HepG2 (cell line): ENCODE data around the gene PPM1M. TPM values are rescaled to one million over a fixed set of nuclear protein-coding genes. Genes with fewer than 3 reads are reported as not detected.

Experiments used
- ATRX ChIP-seq: sonication (generic); formaldehyde crosslinking; IDR thresholded peaks from 2 replicates; pipeline ENCODE4 v1.4.0; 2020; ENCODE audit warnings: missing genetic modification reagents, borderline replicate concordance
- CREM ChIP-seq, 2 experiments: sonication (generic) in 1 of 2; formaldehyde crosslinking in 1 of 2; IDR thresholded peaks; 2 replicates each; pipeline versions ENCODE4 v1.4.0 to v1.6.1; 2016 to 2020; ENCODE audit warnings: antibody characterized with exemption in 1 of 2, mild to moderate bottlenecking in 1 of 2, missing genetic modification reagents in 1 of 2
- DPF2 ChIP-seq: sonication (generic); formaldehyde crosslinking; IDR thresholded peaks from 2 replicates; pipeline ENCODE4 v1.4.0; 2020; ENCODE audit warnings: mild to moderate bottlenecking, low read depth, missing genetic modification reagents, borderline replicate concordance
- DR1 ChIP-seq: sonication (generic); formaldehyde crosslinking; IDR thresholded peaks from 2 replicates; pipeline ENCODE4 v1.8.0; 2021; ENCODE audit warnings: mild to moderate bottlenecking, missing genetic modification reagents, inconsistent platforms
- ERF ChIP-seq: IDR thresholded peaks from 2 replicates; pipeline ENCODE4 v1.6.1; 2018; ENCODE audit warnings: missing biosample characterization, missing genetic modification reagents
- GLI4 ChIP-seq: sonication (generic); formaldehyde crosslinking; IDR thresholded peaks from 2 replicates; pipeline ENCODE4 v1.5.1; 2020; ENCODE audit warnings: missing genetic modification reagents, mild to moderate bottlenecking, moderate library complexity, borderline replicate concordance
- HES4 ChIP-seq: sonication (generic); formaldehyde crosslinking; IDR thresholded peaks from 2 replicates; pipeline ENCODE4 v1.9.0; 2021; ENCODE audit warnings: mild to moderate bottlenecking, missing genetic modification reagents, borderline replicate concordance
- JUND ChIP-seq: sonication (generic); formaldehyde crosslinking; IDR thresholded peaks from 2 replicates; pipeline ENCODE4 v1.8.0; 2022; ENCODE audit warnings: mild to moderate bottlenecking, missing genetic modification reagents
- RXRB ChIP-seq: IDR thresholded peaks from 2 replicates; pipeline ENCODE4 v1.6.1; 2016; ENCODE audit warnings: borderline replicate concordance, missing genetic modification reagents, missing compliant biosample characterization
- SAP130 ChIP-seq: IDR thresholded peaks from 2 replicates; pipeline ENCODE4 v1.6.1; 2016; ENCODE audit warnings: low read depth
- SMAD1 ChIP-seq: sonication (generic); formaldehyde crosslinking; IDR thresholded peaks from 2 replicates; pipeline ENCODE4 v1.4.0; 2020; ENCODE audit warnings: missing genetic modification reagents, low read depth, mild to moderate bottlenecking, borderline replicate concordance
- ZBTB1 ChIP-seq: sonication (generic); formaldehyde crosslinking; IDR thresholded peaks from 2 replicates; pipeline ENCODE4 v1.4.0; 2020; ENCODE audit warnings: missing genetic modification reagents, borderline replicate concordance
- ZNF17 ChIP-seq: sonication (generic); formaldehyde crosslinking; IDR thresholded peaks from 2 replicates; pipeline ENCODE4 v1.5.0; 2020; ENCODE audit warnings: mild to moderate bottlenecking, missing genetic modification reagents
- ZNF839 ChIP-seq: sonication (generic); formaldehyde crosslinking; IDR thresholded peaks from 2 replicates; pipeline ENCODE4 v1.4.0; 2020; ENCODE audit warnings: missing genetic modification reagents, mild to moderate bottlenecking, borderline replicate concordance
- polyA plus RNA-seq, 8 experiments: library from polyadenylated mRNA; depleted of rRNA in 3 of 8; stranded (reverse) in 7 of 8; unstranded in 1 of 8; fragments of >200 nt; fragmentation: Illumina TruSeq in 4 of 8; extraction: Trizol in 4 of 8; gene quantifications; 2 replicates each; pipeline versions ENCODE4 v1.2.1 to v1.2.3, GENCODE V29; 2011 to 2016; ENCODE audit warnings: low read depth in 4 of 8, missing spikeins in 1 of 8, mixed read lengths in 1 of 8; ENCODE audit not compliant: insufficient read depth in 1 of 8
- total RNA-seq, 5 experiments: library from RNA; depleted of rRNA; stranded (reverse); fragments of >200 nt; fragmentation: Illumina TruSeq; extraction: Trizol; gene quantifications; 2 replicates each; pipeline ENCODE4 v1.2.3, GENCODE V29; 2016; ENCODE audit warnings: low read depth in 1 of 5
- TF ChIP-seq, protein P1 (sequence below): sonication (generic); formaldehyde crosslinking; IDR thresholded peaks from 2 replicates; pipeline ENCODE4 v1.4.0; 2020; ENCODE audit warnings: missing genetic modification reagents
- TF ChIP-seq, protein P2 (sequence below): sonication (generic); formaldehyde crosslinking; IDR thresholded peaks from 2 replicates; pipeline ENCODE4 v1.4.0; 2020; ENCODE audit warnings: missing genetic modification reagents
- TF ChIP-seq, protein P3 (sequence below): sonication (generic); formaldehyde crosslinking; IDR thresholded peaks from 2 replicates; pipeline ENCODE4 v1.5.0; 2020; ENCODE audit warnings: mild to moderate bottlenecking, missing genetic modification reagents
- TF ChIP-seq, protein P4 (sequence below): sonication (generic); formaldehyde crosslinking; IDR thresholded peaks from 2 replicates; pipeline ENCODE4 v1.5.0; 2020; ENCODE audit warnings: mild to moderate bottlenecking, missing genetic modification reagents
- TF ChIP-seq, protein P5 (sequence below): sonication (generic); formaldehyde crosslinking; IDR thresholded peaks from 2 replicates; pipeline ENCODE4 v1.8.0; 2022; ENCODE audit warnings: missing genetic modification reagents, mild to moderate bottlenecking, inconsistent platforms, borderline replicate concordance

PPM1M gene
- total and polyA plus RNA-seq, 2 of the 13 experiments (the other 11 are each of a cell fraction or from before 2014, with no cell fraction given): 2.5 to 5.9 TPM

DNA sequence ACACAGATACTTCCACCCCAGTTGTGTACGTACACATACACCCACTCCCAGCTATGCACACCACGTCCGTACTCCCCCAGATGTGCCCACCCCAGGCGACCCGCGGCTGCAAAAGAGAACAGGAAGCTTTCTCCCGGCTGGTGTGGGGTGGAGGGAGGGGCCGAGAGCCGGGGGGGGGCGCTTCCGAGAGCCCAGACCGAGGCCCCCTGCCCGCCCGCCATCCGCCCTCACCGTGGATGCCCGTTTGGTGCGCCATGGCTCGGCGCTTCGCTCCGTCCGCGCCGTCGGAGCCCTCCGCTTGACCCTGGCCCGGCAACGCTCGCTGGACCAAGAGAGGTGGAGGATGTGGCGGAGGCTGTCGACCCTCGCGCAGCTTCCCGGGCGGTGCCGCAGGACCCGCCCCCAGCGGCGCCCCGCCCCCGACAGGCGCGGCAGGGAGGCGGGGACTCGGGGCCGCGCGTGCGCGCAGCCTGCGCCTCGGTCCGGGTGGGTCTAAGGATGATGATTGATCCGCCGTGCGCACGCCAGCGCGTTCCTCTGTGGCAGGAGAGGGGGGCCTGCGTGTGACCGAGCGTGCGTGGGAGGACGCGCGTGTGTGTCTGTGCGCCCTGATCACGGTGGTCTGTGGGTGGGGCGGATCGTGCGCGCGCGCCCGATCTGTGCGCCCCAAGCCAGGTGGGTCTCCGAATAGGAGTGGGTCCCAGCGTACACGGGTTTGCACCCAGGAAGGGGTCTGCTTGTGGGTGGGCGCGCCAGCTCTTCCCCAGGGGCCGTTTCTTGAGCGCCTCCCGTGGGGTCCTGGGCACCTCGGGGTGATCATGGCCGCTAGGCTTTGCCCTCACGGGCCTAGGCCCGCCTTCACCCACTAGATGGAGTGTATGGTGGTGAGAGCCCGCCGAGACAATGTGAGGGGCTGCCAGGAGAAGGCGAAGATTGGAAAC lies 6.5 kb upstream of the PPM1M start, which contains the start of gene TWF2 (continued):
- TF ChIP-seq RXRB (CRISPR knock-in tag) (no peak), SAP130 (CRISPR knock-in tag) (peak; percentile 80; the same call in 1 of the 2 replicates), SMAD1 (CRISPR knock-in tag) (no peak), CREM (IDR thresholded peaks at IDR 0.05) (no peak), CREM (CRISPR knock-in tag; IDR thresholded peaks at IDR 0.05) (no peak), ZBTB1 (no peak), ATRX (CRISPR knock-in tag) (no peak), HES4 (CRISPR knock-in tag) (peak; percentile 78; the same call in 1 of the 2 replicates), DPF2 (CRISPR knock-in tag) (no peak), DR1 (CRISPR knock-in tag) (peak; percentile 41; the same call in 1 of the 2 replicates), ZNF17 (CRISPR knock-in tag) (no peak), ZNF839 (no peak), ERF (peak; percentile 56; the same call in 1 of the 2 replicates), GLI4 (CRISPR knock-in tag) (no peak), JUND (CRISPR knock-in tag) (no peak)
- TF ChIP-seq, protein P1, sequence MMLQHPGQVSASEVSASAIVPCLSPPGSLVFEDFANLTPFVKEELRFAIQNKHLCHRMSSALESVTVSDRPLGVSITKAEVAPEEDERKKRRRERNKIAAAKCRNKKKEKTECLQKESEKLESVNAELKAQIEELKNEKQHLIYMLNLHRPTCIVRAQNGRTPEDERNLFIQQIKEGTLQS (CRISPR knock-in tag): peak; percentile 31; the same call in 1 of the 2 replicates
- TF ChIP-seq, protein P2, sequence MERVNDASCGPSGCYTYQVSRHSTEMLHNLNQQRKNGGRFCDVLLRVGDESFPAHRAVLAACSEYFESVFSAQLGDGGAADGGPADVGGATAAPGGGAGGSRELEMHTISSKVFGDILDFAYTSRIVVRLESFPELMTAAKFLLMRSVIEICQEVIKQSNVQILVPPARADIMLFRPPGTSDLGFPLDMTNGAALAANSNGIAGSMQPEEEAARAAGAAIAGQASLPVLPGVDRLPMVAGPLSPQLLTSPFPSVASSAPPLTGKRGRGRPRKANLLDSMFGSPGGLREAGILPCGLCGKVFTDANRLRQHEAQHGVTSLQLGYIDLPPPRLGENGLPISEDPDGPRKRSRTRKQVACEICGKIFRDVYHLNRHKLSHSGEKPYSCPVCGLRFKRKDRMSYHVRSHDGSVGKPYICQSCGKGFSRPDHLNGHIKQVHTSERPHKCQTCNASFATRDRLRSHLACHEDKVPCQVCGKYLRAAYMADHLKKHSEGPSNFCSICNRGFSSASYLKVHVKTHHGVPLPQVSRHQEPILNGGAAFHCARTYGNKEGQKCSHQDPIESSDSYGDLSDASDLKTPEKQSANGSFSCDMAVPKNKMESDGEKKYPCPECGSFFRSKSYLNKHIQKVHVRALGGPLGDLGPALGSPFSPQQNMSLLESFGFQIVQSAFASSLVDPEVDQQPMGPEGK (CRISPR knock-in tag): peak; percentile 69
- TF ChIP-seq, protein P3, sequence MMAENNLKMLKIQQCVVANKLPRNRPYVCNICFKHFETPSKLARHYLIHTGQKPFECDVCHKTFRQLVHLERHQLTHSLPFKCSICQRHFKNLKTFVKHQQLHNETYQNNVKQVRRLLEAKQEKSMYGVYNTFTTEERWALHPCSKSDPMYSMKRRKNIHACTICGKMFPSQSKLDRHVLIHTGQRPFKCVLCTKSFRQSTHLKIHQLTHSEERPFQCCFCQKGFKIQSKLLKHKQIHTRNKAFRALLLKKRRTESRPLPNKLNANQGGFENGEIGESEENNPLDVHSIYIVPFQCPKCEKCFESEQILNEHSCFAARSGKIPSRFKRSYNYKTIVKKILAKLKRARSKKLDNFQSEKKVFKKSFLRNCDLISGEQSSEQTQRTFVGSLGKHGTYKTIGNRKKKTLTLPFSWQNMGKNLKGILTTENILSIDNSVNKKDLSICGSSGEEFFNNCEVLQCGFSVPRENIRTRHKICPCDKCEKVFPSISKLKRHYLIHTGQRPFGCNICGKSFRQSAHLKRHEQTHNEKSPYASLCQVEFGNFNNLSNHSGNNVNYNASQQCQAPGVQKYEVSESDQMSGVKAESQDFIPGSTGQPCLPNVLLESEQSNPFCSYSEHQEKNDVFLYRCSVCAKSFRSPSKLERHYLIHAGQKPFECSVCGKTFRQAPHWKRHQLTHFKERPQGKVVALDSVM (CRISPR knock-in tag): no peak; the same call in 1 of the 2 replicates
- TF ChIP-seq, protein P4, sequence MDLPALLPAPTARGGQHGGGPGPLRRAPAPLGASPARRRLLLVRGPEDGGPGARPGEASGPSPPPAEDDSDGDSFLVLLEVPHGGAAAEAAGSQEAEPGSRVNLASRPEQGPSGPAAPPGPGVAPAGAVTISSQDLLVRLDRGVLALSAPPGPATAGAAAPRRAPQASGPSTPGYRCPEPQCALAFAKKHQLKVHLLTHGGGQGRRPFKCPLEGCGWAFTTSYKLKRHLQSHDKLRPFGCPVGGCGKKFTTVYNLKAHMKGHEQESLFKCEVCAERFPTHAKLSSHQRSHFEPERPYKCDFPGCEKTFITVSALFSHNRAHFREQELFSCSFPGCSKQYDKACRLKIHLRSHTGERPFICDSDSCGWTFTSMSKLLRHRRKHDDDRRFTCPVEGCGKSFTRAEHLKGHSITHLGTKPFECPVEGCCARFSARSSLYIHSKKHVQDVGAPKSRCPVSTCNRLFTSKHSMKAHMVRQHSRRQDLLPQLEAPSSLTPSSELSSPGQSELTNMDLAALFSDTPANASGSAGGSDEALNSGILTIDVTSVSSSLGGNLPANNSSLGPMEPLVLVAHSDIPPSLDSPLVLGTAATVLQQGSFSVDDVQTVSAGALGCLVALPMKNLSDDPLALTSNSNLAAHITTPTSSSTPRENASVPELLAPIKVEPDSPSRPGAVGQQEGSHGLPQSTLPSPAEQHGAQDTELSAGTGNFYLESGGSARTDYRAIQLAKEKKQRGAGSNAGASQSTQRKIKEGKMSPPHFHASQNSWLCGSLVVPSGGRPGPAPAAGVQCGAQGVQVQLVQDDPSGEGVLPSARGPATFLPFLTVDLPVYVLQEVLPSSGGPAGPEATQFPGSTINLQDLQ: 0 out of 2 replicates have a peak, but pooled peaks have one; percentile 56
- TF ChIP-seq, protein P5, sequence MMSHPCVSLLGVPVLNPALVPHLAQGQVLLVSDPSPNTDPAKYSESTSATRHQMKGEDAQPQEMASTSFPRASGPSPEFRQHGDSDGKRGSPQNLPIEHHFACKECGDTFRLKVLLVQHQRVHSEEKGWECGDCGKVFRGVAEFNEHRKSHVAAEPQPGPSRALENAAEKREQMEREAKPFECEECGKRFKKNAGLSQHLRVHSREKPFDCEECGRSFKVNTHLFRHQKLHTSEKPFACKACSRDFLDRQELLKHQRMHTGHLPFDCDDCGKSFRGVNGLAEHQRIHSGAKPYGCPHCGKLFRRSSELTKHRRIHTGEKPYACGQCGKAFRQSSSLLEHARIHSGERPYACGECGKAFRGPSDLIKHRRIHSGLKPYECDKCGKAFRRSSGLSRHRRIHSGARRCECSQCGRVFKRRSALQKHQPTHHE: peak; percentile 54; the same call in 1 of the 2 replicates
